Measurements from ENCODE around the gene TANC1. TPM values are rescaled to one million over a fixed set of nuclear protein-coding genes. Genes with fewer than 3 reads are reported as not detected.

TANC1 gene
- total and polyA plus RNA-seq, 3 donors from 2014 or later, result 8.6 to 19.3 (median 16.2) TPM

DNA sequence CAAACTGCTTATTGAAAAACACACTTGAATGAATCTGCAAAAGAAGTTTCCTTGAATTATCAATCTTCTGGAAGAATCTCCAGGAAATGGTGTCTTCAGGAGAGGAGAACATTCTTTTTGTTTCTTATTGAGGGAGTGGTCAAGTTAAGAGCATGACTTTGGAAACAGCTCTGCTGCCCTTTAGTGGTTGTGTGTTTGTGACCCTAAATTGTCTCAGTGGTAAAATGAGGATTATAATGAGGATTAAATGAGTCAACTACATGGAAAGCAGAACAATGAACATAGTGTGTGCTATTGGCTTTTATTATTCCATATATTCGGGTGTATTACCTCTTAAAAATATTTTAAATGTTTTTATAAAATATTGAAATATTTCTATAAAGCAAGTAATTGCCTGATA, 44.8 kb upstream of the TANC1 start:
- no peak for DNase-seq
- WGBS, 2 donors, result 77 to 93% methylated on average over 1 of the region's 1 CpG
- H3K36me3 ChIP-seq (ENCODE audit: low read depth, missing control alignments), result no peaks in the 10 kb centered on the region
- no peak for TF ChIP-seq POLR2A (IDR thresholded peaks at IDR 0.05)
- TF ChIP-seq, protein P1, sequence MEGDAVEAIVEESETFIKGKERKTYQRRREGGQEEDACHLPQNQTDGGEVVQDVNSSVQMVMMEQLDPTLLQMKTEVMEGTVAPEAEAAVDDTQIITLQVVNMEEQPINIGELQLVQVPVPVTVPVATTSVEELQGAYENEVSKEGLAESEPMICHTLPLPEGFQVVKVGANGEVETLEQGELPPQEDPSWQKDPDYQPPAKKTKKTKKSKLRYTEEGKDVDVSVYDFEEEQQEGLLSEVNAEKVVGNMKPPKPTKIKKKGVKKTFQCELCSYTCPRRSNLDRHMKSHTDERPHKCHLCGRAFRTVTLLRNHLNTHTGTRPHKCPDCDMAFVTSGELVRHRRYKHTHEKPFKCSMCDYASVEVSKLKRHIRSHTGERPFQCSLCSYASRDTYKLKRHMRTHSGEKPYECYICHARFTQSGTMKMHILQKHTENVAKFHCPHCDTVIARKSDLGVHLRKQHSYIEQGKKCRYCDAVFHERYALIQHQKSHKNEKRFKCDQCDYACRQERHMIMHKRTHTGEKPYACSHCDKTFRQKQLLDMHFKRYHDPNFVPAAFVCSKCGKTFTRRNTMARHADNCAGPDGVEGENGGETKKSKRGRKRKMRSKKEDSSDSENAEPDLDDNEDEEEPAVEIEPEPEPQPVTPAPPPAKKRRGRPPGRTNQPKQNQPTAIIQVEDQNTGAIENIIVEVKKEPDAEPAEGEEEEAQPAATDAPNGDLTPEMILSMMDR (IDR thresholded peaks at IDR 0.05), result no peak
- no peaks in the 10 kb centered on the region for H3K27me3 ChIP-seq
- no peaks in the 10 kb centered on the region for H3K4me1 ChIP-seq
- no peaks in the 10 kb centered on the region for H3K9me3 ChIP-seq
- intact Hi-C loops (cut with DNase I; ENCODE audit: low total_unique reads), result no loop called here
- H3K27ac ChIP-seq, result no peak overlapping the region
- H3K4me3 ChIP-seq, result no peak overlapping the region

DNA sequence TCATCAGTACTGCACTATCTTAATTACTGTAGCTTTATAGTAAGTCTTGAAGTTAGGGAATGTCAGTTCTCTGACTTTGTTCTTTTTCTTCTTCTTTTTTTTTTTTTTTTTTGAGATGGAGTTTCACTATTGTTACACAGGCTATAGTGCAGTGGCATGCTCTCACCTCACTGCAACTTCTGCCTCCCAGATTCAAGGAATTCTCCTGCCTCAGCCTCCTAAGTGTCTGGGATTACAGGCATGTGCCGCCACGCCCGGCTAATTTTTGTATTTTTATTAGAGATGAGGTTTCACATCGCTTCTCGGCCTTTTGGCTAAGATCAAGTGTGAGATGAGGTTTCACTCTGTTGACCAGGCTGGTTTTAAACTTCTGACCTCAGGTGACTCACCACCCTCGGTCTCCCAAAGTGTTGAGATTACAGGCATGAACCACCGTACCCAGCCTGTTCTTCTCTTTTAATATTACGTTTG, 41.9 kb upstream of the TANC1 start:
- no peaks in the 10 kb centered on the region for H3K27me3 ChIP-seq
- DNase-seq, result no peak
- no peaks in the 10 kb centered on the region for H3K36me3 ChIP-seq (ENCODE audit: low read depth, missing control alignments)
- no peaks in the 10 kb centered on the region for H3K4me1 ChIP-seq
- WGBS, 2 donors, result 83 to 92% methylated on average over 6 to 8 of the region's 8 CpGs
- no peak overlapping the region for H3K4me3 ChIP-seq
- intact Hi-C loops (cut with DNase I; ENCODE audit: low total_unique reads), result no loop called here
- TF ChIP-seq, protein P1 (IDR thresholded peaks at IDR 0.05), result no peak
- no peak for TF ChIP-seq POLR2A (IDR thresholded peaks at IDR 0.05)
- no peak overlapping the region for H3K27ac ChIP-seq
- no peaks in the 10 kb centered on the region for H3K9me3 ChIP-seq

GRCh38 chr2:158928515-158928914, 39.9 kb upstream of the TANC1 start:
- WGBS, 2 donors, result 96 to 98% methylated on average over 2 of the region's 2 CpGs
- no peaks in the 10 kb centered on the region for H3K9me3 ChIP-seq
- intact Hi-C loops (cut with DNase I; ENCODE audit: low total_unique reads), result no loop called here

DNA sequence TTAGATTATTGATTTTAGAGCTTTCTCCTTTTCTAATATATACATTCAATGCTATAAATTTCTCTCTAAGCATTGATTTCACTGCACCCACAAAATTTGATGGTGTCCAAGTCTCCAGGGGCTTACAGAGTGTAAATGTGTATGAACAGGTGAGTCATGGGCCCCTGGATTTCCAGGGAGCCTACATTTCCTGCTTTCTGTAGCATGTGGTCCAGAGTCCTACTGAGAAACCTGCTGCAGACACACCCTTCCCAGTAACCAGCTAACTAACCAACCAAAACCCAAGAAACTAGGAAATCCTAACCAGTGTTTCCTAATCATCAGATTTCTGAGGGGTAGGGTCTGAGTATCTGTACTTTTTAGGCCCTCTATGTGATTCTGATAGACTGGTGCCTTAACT, 39.5 kb upstream of the TANC1 start:
- Histone ChIP-seq H3K36me3 (ENCODE audit: low read depth, missing control alignments) (no peaks in the 10 kb centered on the region), H3K27ac (no peak overlapping the region), H3K4me3 (no peak overlapping the region), H3K9me3 (no peaks in the 10 kb centered on the region), H3K4me1 (no peaks in the 10 kb centered on the region), H3K27me3 (no peaks in the 10 kb centered on the region)
- no peak for TF ChIP-seq POLR2A (IDR thresholded peaks at IDR 0.05)
- TF ChIP-seq, protein P1 (IDR thresholded peaks at IDR 0.05), result no peak
- intact Hi-C loops (cut with DNase I; ENCODE audit: low total_unique reads), result no loop called here
- DNase-seq, result no peak

More at GRCh38 chr2:158928515-158928914, 39.9 kb upstream of the TANC1 start:
- no peak overlapping the region for H3K27ac ChIP-seq
- H3K36me3 ChIP-seq (ENCODE audit: low read depth, missing control alignments), result no peaks in the 10 kb centered on the region
- H3K4me1 ChIP-seq, result no peaks in the 10 kb centered on the region
- DNase-seq, result no peak
- no peaks in the 10 kb centered on the region for H3K27me3 ChIP-seq
- H3K4me3 ChIP-seq, result no peak overlapping the region
- TF ChIP-seq, protein P1 (IDR thresholded peaks at IDR 0.05), result no peak
- no peak for TF ChIP-seq POLR2A (IDR thresholded peaks at IDR 0.05)

DNA sequence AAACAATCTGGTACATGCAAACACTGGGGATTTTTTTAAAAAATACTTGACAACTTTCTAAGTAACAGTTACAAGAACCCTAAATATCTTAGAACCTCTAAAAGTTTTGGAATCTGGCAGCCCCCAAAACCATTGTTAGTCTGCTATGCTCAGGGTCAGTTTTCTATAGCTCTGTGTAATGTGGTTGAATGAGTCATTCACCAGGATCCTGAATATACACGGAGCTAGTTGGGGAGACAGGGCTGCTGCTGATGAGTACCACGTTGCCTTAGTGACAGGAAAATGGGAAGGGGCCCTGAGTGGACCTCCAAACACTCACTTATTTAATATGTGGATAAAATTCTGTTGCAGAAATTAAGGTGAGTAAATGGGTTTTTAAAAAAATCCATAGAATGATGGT, 36.9 kb upstream of the TANC1 start:
- Histone ChIP-seq H3K36me3 (ENCODE audit: low read depth, missing control alignments) (no peaks in the 10 kb centered on the region), H3K27ac (no peak overlapping the region), H3K4me1 (no peaks in the 10 kb centered on the region), H3K27me3 (no peaks in the 10 kb centered on the region), H3K4me3 (no peak overlapping the region), H3K9me3 (no peaks in the 10 kb centered on the region)
- WGBS, 2 donors, result 64% methylated on average over 2 of the region's 2 CpGs
- no peak for DNase-seq
- intact Hi-C loops (cut with DNase I; ENCODE audit: low total_unique reads), result no loop called here
- TF ChIP-seq, protein P1 (IDR thresholded peaks at IDR 0.05), result no peak
- no peak for TF ChIP-seq POLR2A (IDR thresholded peaks at IDR 0.05)

Data from testis (tissue), 3 donors.